COLO668 (cell line): Measurements from ENCODE around the gene PRKD2.
"Not testable (repeated sequence)": the region's sequence is repeated elsewhere in the genome, so short reads cannot be mapped to it uniquely, and the experiment has no call there.

Experiments used
- DNase-seq: peaks from one replicate; lab custom pipeline; 2025; ENCODE audit not compliant: unreplicated experiment; lab: John Stamatoyannopoulos, UW

The PRKD2 gene

DNA sequence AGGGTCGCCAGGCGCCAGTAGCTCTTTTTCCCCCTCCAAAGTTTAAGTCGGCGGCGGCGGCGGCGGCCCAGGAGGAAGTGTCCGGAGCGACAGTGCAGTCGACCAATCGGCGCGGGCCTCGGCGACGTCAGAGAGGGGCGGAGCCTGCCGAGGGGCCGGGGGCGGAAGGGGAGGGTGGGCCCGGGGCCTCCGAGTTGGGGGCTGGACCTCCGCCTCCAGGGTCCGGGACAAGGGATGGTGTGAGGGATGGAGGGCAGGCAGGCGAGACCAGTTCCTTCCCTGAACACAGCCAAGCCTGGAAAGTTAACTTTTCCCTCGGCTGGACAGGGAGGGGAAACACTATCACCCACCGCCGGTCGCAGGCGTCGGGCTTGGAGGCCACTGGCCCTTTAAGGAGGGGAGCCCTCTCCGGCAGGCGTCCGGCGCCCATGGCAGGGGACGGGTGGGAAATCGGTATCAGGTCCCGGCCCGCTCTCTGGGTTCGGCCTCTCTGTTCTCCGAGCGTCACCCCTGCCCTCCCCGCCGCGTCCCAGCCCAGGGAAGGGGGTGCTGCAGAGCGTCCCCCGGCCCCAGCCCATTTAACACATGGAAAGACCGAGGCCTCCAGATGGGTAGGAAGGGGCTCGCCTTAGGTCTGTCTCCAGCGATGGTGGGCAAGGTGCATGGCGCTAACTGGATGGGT lies at the start of gene PRKD2:
Gene PRKD2, minus strand, starts transcription at position 81 of the 682 bp plus-strand sequence. CDS start 744 bp downstream, outside the sequence.
- peak; percentile 82 for DNase-seq

GRCh38 chr19:46764817-46765291 lies 47.9 kb upstream of the PRKD2 start:
- no peak for DNase-seq

DNA sequence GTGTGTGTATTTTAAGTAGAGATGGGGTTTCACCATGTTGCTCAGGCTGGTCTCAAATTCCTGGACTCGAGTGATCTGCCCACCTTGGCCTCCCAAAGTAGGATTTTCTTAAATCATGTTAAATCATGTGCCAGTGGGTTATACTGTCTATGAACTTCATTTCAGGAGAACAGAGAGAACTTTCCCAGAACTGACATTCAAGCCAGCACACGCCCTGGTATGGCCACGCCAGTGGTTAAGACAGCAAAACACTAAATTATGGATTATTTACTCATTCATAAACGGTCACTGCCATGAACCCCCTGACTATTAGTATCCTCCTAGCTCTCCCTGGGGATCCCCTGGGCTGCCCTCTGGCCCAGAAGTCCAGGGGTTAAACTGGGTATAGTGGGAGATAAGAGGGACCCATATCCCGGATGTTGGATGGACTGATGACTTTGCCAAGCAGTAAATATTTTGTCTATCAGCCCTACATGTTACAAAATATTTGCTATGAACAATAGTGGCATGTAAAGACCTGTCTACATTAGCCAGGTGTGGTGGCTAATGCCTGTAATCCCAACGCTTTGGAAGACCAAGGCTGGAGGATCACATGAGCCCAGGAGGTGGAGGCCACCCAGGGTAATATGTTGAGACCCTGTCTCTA lies 45.5 kb upstream of the PRKD2 start:
- peak; percentile 13 for DNase-seq

GRCh38 chr19:46761418-46761831 lies 44.5 kb upstream of the PRKD2 start:
- no peak for DNase-seq

DNA sequence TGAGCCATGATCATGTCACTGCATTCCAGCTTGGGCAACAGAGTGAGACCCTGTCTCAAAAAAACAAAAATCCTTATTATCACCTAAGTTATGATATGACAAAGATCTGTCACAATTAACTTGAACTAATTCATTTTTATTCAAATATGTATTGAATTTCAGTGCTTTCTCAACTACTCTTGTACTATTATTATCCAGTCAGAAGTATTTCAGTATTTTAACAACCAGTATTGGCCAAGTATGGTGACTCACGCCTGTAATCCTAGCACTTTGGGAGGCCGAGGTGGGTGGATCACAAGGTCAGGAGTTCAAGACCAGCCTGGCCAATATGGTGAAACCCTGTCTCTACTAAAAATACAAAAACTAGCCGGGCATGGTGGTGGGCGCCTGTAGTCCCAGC lies 44.0 kb upstream of the PRKD2 start:
- not testable (repeated sequence) for DNase-seq

DNA sequence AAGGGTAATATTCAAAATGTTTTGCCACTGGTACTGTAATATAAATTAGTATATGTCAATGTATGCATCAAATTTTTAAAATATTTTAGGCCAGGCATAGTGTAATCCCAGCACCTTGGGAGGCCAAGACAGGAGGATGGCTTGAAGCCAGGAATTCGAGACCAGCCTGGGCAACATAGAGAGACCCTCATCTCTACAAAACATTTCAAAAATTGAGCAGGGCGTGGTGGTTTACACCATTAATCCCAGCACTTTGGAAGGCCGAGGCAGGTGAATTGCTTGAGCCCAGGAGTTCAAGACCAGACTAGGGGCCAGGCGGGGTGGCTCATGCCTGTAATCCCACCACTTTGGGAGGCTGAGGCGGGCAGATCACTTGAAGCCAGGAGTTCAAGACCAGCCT lies 43.4 kb upstream of the PRKD2 start:
- DNase-seq = no peak

DNA sequence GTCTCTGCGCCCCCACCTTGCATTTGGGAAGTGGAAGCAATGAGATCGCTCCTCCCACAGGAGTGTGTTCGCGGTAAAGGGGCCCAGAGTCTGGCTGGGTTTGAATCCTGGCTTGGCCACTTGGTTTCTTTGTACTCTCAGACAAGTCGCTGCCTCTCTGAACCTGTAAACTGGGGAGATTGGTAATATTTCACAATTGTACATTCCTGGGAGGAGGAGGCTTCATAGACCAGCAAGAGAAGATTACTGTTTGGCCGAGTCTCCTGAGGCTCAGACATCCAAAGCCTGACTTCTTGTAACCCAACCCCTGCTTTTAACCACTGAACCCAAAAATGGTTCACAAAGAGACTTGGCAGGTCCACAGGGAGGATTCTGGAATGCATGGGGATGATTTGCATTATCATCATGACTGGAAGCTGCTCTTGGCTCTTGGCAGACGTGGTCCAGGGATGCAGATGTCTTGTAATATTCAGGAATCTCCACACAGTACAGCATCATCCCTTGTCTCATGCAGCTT lies 43.0 kb upstream of the PRKD2 start:
- DNase-seq = no peak

- DNase-seq = no peak
Measured at GRCh38 chr19:46759206-46759605, 42.3 kb upstream of the PRKD2 start.

DNA sequence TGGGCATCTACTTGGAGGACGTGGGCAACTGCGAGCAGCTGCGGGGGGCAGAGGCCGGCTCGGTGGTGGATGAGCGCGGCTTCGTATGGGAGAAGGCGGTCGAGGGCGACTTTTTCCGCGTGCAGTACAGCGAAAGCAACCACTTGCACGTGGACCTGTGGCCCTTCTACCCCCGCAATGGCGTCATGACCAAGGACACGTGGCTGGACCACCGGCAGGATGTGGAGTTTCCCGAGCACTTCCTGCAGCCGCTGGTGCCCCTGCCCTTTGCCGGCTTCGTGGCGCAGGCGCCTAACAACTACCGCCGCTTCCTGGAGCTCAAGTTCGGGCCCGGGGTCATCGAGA lies 39.6 kb upstream of the PRKD2 start:
- DNase-seq = no peak

DNA sequence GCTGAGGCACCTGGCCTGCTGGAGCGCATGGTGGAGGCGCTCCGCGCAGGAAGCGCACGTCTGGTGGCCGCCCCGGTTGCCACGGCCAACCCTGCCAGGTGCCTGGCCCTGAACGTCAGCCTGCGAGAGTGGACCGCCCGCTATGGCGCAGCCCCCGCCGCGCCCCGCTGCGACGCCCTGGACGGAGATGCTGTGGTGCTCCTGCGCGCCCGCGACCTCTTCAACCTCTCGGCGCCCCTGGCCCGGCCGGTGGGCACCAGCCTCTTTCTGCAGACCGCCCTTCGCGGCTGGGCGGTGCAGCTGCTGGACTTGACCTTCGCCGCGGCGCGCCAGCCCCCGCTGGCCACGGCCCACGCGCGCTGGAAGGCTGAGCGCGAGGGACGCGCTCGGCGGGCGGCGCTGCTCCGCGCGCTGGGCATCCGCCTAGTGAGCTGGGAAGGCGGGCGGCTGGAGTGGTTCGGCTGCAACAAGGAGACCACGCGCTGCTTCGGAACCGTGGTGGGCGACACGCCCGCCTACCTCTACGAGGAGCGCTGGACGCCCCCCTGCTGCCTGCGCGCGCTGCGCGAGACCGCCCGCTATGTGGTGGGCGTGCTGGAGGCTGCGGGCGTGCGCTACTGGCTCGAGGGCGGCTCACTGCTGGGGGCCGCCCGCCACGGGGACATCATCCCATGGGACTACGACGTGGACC lies 39.1 kb upstream of the PRKD2 start:
- DNase-seq = no peak

- no peak for DNase-seq
Measured at GRCh38 chr19:46755077-46755852, 38.4 kb upstream of the PRKD2 start.

DNA sequence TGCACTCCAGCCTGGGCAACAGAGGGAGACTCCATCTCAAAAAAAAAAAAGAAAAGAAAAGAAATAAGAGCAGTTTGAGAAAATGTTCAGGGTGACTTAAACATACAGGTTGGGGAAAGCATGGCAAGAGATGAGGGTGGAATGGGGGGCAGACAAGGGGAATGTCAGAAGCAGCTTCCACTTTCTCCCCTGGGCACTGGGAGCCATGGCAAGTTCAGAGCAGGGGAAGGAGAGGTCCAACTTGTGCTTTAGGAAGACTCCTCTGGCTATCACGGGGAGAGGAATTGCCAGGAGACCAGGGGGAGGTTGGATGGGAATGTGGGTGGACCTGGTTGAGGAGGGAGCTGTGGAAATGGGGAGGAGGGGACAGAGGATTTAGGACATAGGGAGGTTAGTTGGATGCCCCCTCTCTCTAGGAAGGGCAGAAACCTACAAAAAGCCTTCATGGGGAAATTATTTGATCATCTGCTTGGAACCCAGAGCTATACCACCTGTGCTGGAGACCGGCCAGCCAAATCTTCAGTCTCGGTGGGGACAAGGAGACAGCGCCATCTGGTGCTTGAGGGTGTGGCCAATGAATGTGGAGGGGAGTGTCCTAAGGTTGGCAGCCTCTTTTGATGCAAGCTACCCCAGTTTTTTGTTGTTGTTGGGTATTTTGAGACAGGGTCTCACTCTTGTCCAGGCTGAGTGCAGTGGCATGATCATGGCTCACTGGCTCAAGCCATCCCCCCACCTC lies 36.7 kb upstream of the PRKD2 start:
- DNase-seq = peak; percentile 45

DNA sequence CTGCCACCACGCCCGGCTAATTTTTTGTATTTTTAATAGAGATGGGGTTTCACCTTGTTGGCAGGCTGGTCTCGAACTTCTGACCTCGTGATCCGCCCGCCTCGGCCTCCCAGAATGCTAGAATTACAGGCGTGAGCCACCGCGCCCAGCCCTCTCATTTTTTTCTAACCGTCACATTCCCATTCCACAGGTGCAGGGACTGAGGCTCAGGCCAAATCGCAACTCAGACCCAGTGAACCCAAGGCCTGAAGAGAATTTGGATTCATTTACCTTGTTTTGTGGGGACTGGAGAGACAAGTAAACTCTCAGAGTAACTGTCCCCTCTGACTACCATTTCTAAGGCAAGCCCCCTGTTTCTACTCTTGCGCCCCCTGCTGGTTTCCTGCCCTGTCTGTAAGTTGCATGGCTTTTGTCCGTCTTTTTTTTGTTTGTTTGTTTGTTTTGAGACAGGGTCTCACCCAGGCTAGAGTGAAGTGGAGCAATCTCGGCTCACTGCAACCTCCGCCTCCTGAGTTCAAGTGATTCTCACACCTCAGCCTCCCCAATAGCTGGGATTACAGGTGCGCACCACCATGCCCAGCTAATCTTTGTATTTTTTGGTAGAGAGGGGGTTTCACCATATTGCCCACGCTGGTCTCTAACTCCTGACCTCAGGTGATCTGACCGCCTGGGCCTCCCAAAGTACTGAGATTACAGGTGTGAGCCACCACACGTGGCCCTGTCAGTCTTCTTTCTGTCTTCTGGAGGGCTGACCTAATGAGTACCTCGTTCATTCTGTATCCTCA lies 31.6 kb upstream of the PRKD2 start:
- DNase-seq = peak; percentile 65

DNA sequence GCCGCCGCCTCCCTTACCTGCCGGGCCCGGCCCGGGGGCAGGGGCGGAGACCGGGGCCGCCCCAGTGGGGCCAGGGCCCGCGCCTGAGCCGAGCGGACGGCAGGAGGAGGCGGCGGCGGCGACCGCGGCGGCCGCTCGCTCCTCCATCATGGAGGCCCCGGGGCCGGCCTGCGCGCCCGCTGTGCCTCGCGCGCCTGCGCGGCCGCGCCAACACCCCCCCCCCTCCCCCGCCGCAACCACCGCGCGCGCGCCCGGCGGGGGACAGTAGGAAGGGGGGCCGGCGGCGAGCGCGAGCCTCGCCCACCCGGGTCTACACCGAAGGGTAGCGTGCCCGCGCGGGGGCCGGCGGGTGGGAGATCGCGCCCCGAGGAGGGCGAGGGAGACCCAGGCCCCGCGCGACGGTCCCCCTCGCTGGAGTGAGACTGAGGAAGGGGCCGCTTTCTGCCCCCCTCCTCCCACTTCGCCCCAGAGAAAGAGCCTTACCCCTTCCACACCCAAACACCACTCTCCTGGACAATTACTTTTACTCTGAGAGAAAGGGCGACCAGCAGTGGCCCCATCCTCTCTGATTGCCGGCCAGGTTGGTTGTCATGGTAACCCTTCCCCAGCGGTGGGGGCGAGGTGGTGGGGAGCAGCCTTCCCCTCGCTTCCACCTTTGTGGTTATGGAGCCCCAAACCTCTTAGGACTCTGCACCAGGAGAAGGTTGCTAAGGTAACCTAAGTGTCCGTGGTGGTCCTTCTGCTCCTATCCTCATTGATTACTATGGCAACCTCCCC lies 29.6 kb upstream of the PRKD2 start, which contains the start of gene STRN4:
Gene STRN4, minus strand, starts transcription at position 170 of the 777 bp plus-strand sequence. Its CDS starts 20 bp downstream, at position 150.
- DNase-seq = peak; percentile 85

GRCh38 chr19:46745521-46746280 lies 28.8 kb upstream of the PRKD2 start, which contains the start of gene FKRP:
Gene FKRP, plus strand, starts transcription at chr19:46746057. Its CDS starts 9,394 bp downstream, at chr19:46755451.
- DNase-seq = peak; percentile 44

GRCh38 chr19:46745030-46745429 lies 28.1 kb upstream of the PRKD2 start:
- DNase-seq = no peak

GRCh38 chr19:46744005-46744691 lies 27.2 kb upstream of the PRKD2 start:
- no peak for DNase-seq
